ENCODE data around the gene SDR42E2.
A peak's percentile ranks its signal among the peaks of the same experiment; 100 is the strongest.

Gene SDR42E2

GRCh38 chr16:22190081-22190775 is 27.9 kb downstream of the SDR42E2 start:
- in situ Hi-C loops (cut with HindIII; ENCODE audit: low sequenced_read_pairs): loop anchor here (25.0 kb wide), 1 partner anchor 103 kb away; the partner anchor contains the start of gene VWA3A
- TF ChIP-seq CTCF (IDR thresholded peaks at IDR 0.05; ENCODE audit: low read depth, low read length, missing control alignments): no peak
- H3K4me3 ChIP-seq (ENCODE audit: low read depth, low read length): peak overlapping the region; percentile 53
- DNase-seq (ENCODE audit: low read depth): no peak

GRCh38 chr16:22190776-22191531 is 28.6 kb downstream of the SDR42E2 start:
- peak; percentile 99 for DNase-seq (ENCODE audit: low read depth)
- no peak for TF ChIP-seq CTCF (IDR thresholded peaks at IDR 0.05; ENCODE audit: low read depth, low read length, missing control alignments)
- H3K4me3 ChIP-seq (ENCODE audit: low read depth, low read length): peak overlapping the region; percentile 53
- in situ Hi-C loops (cut with HindIII; ENCODE audit: low sequenced_read_pairs): loop anchor here (25.0 kb wide), 1 partner anchor 104 kb away; the partner anchor contains the start of gene VWA3A

- in situ Hi-C loops (cut with HindIII; ENCODE audit: low sequenced_read_pairs): loop anchor here (25.0 kb wide), 1 partner anchor 104 kb away; the partner anchor contains the start of gene VWA3A
- peak overlapping the region; percentile 52 for H3K4me3 ChIP-seq (ENCODE audit: low read depth, low read length)
- TF ChIP-seq CTCF (IDR thresholded peaks at IDR 0.05; ENCODE audit: low read depth, low read length, missing control alignments): no peak
- no peak for DNase-seq (ENCODE audit: low read depth)
Measured at GRCh38 chr16:22191532-22192260, 29.4 kb downstream of the SDR42E2 start.

GRCh38 chr16:22192261-22193062 is 30.2 kb downstream of the SDR42E2 start:
- no peak for TF ChIP-seq CTCF (IDR thresholded peaks at IDR 0.05; ENCODE audit: low read depth, low read length, missing control alignments)
- in situ Hi-C loops (cut with HindIII; ENCODE audit: low sequenced_read_pairs): loop anchor here (25.0 kb wide), 1 partner anchor 105 kb away; the partner anchor contains the start of gene VWA3A

GRCh38 chr16:22193063-22193411 is 30.7 kb downstream of the SDR42E2 start:
- TF ChIP-seq CTCF (IDR thresholded peaks at IDR 0.05; ENCODE audit: low read depth, low read length, missing control alignments): no peak
- no peak overlapping the region for H3K4me3 ChIP-seq (ENCODE audit: low read depth, low read length)
- in situ Hi-C loops (cut with HindIII; ENCODE audit: low sequenced_read_pairs): loop anchor here (25.0 kb wide), 1 partner anchor 106 kb away; the partner anchor contains the start of gene VWA3A
- no peak for DNase-seq (ENCODE audit: low read depth)

More at GRCh38 chr16:22192261-22193062, 30.2 kb downstream of the SDR42E2 start:
- DNase-seq (ENCODE audit: low read depth): peak; percentile 90
- peak overlapping the region; percentile 52 for H3K4me3 ChIP-seq (ENCODE audit: low read depth, low read length)

Data from astrocyte of the cerebellum (primary cell).